Renal pelvis (tissue), 12 donors: Measurements from ENCODE around the gene METTL2A. TPM values are rescaled to one million over a fixed set of nuclear protein-coding genes. Genes with fewer than 3 reads are reported as not detected.
"Not testable (repeated sequence)": the region's sequence is repeated elsewhere in the genome, so short reads cannot be mapped to it uniquely, and the experiment has no call there.

Experiments used
- DNase-seq: peaks from one replicate; pipeline ENCODE4 v3.0.0-alpha.2; 2013
- long read RNA-seq, 16 experiments: transcript quantifications; one replicate each; lab custom pipeline, GENCODE V29; 2026
- polyA plus RNA-seq, 3 donors: library from polyadenylated mRNA; unstranded; fragments of 120-200 nt; gene quantifications; one replicate each; pipeline ENCODE4 v1.2.1, GENCODE V29; 2013; ENCODE audit not compliant: insufficient read length in 3 of 3

METTL2A gene, protein sequence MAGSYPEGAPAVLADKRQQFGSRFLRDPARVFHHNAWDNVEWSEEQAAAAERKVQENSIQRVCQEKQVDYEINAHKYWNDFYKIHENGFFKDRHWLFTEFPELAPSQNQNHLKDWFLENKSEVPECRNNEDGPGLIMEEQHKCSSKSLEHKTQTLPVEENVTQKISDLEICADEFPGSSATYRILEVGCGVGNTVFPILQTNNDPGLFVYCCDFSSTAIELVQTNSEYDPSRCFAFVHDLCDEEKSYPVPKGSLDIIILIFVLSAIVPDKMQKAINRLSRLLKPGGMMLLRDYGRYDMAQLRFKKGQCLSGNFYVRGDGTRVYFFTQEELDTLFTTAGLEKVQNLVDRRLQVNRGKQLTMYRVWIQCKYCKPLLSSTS
- polyA plus RNA-seq = 10 to 100 TPM; 19.5 to 26.9 (median 21.3) TPM
- long read RNA-seq, donor 1, transcript METTL2A-201 (9 exons, 2,537 nt) = major isoform, 8 of 11 reads
- long read RNA-seq, donor 1, partial matches to known transcripts = 0 of 11 reads
- long read RNA-seq, donor 1, other reads (novel, unspliced or antisense) = 0 of 11 reads
- long read RNA-seq, donor 2, partial matches to known transcripts = 0 of 2 reads
- long read RNA-seq, donor 2, other reads (novel, unspliced or antisense) = 0 of 2 reads
- long read RNA-seq, donor 3, transcript METTL2A-201 (9 exons, 2,537 nt) = major isoform, 6 of 6 reads
- long read RNA-seq, donor 3, partial matches to known transcripts = 0 of 6 reads
- long read RNA-seq, donor 3, other reads (novel, unspliced or antisense) = 0 of 6 reads
- long read RNA-seq, donor 4, transcript METTL2A-202 (8 exons, 1,556 nt) = major isoform, 6 of 9 reads
- long read RNA-seq, donor 4, partial matches to known transcripts = 0 of 9 reads
- long read RNA-seq, donor 4, other reads (novel, unspliced or antisense) = 0 of 9 reads
- long read RNA-seq, donor 5, partial matches to known transcripts = 0 of 3 reads
- long read RNA-seq, donor 5, other reads (novel, unspliced or antisense) = 0 of 3 reads
- long read RNA-seq, donor 6, partial matches to known transcripts = 0 of 8 reads
- long read RNA-seq, donor 6, other reads (novel, unspliced or antisense) = 0 of 8 reads
- long read RNA-seq, donor 7, transcript METTL2A-201 (9 exons, 2,537 nt) = major isoform, 5 of 10 reads
- long read RNA-seq, donor 7, transcript METTL2A-202 (8 exons, 1,556 nt) = major isoform, 5 of 10 reads
- long read RNA-seq, donor 7, partial matches to known transcripts = 0 of 10 reads
- long read RNA-seq, donor 7, other reads (novel, unspliced or antisense) = 0 of 10 reads
- long read RNA-seq, donor 8, partial matches to known transcripts = 0 of 5 reads
- long read RNA-seq, donor 8, other reads (novel, unspliced or antisense) = 0 of 5 reads
- long read RNA-seq, donor 9, transcript METTL2A-201 (9 exons, 2,537 nt) = major isoform, 8 of 11 reads
- long read RNA-seq, donor 9, partial matches to known transcripts = 0 of 11 reads
- long read RNA-seq, donor 9, other reads (novel, unspliced or antisense) = 0 of 11 reads
- long read RNA-seq, donor 10, transcript METTL2A-201 (9 exons, 2,537 nt) = major isoform, 5 of 7 reads
- long read RNA-seq, donor 10, partial matches to known transcripts = 0 of 7 reads
- long read RNA-seq, donor 10, other reads (novel, unspliced or antisense) = 0 of 7 reads
- long read RNA-seq, donor 11, transcript METTL2A-201 (9 exons, 2,537 nt) = major isoform, 6 of 6 reads
- long read RNA-seq, donor 11, partial matches to known transcripts = 0 of 6 reads
- long read RNA-seq, donor 11, other reads (novel, unspliced or antisense) = 0 of 6 reads
- long read RNA-seq, donor 12, transcript METTL2A-201 (9 exons, 2,537 nt) = major isoform, 8 of 11 reads
- long read RNA-seq, donor 12, partial matches to known transcripts = 0 of 11 reads
- long read RNA-seq, donor 12, other reads (novel, unspliced or antisense) = 0 of 11 reads
- long read RNA-seq, donor 13 = 0 reads
- long read RNA-seq, donor 14 = 0 reads
- long read RNA-seq, donor 15 = 0 reads
- long read RNA-seq, donor 16, partial matches to known transcripts = 0 of 4 reads
- long read RNA-seq, donor 16, other reads (novel, unspliced or antisense) = 0 of 4 reads

- peak; percentile 84 for DNase-seq
These were observed at the start of gene METTL2A for GRCh38 chr17:62423647-62424461. Gene METTL2A, plus strand, starts transcription at chr17:62423897. Its CDS starts 6 bp downstream, at chr17:62423903.

GRCh38 chr17:62380253-62380652 is 43.4 kb upstream of the METTL2A start, which contains the start of gene EFCAB3:
Gene EFCAB3, plus strand, starts transcription at chr17:62380553. Its CDS starts 2,427 bp downstream, at chr17:62382980.
- no peak for DNase-seq

- no peak for DNase-seq
These were observed 42.1 kb upstream of the METTL2A start for GRCh38 chr17:62381561-62381960.

- DNase-seq = no peak
These were observed 34.8 kb upstream of the METTL2A start for GRCh38 chr17:62388856-62389255.

- DNase-seq = no peak
These were observed 30.8 kb upstream of the METTL2A start for GRCh38 chr17:62392908-62393307.

DNA sequence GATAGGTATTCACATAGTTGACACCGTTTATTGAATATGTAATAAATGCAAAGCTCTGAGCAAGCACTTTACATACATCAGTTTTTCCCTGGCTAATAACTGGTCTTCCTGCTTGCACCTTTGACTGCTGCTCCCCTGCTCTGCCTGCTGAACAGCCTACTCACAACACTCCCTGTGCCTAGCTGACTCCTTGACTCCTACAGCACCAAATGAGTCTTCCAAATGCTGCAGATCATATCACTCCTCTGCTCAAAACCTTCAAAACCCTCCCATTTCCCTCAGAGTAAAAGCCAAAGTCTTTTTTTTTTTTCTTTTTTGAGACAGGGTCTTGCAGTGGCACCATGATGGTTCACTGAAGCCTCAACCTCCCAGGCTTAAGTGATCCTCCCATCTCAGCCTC is 24.8 kb upstream of the METTL2A start:
- no peak for DNase-seq

DNA sequence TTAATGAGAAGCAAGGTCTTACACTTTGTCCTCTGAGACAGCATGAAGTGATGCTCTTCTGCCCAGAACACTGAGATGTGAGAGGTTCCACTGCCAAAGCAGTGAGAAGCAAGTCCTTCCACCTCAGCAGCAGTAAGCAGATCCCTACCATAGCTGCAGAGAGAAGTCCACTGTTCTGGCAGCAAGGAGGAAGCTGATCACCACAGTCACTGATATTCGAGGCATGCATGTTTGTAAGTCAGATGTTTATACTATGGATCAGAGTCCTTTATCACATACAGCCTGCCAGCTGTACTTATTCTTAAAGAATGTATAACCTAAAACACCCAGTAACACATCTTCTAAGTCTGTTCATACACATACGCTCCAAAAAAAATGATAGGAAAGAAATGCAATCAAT is 18.2 kb upstream of the METTL2A start:
- no peak for DNase-seq

- not testable (repeated sequence) for DNase-seq
These were observed 10.6 kb upstream of the METTL2A start for GRCh38 chr17:62413090-62413489.

DNA sequence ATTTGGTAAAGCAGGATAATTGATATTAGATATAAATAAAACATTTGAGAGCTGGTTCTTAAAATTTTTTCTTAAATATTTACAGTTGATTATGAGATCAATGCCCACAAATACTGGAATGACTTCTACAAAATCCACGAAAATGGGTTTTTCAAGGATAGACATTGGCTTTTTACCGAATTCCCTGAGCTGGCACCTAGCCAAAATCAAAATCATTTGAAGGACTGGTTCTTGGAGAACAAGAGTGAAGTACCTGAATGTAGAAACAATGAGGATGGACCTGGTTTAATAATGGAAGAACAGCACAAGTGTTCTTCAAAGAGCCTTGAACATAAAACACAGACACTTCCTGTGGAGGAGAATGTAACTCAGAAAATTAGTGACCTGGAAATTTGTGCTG is 2.5 kb downstream of the METTL2A start:
- not testable (repeated sequence) for DNase-seq

- not testable (repeated sequence) for DNase-seq
These were observed 11.6 kb downstream of the METTL2A start for GRCh38 chr17:62435251-62435650.

GRCh38 chr17:62441181-62441580 is 17.5 kb downstream of the METTL2A start:
- not testable (repeated sequence) for DNase-seq

DNA sequence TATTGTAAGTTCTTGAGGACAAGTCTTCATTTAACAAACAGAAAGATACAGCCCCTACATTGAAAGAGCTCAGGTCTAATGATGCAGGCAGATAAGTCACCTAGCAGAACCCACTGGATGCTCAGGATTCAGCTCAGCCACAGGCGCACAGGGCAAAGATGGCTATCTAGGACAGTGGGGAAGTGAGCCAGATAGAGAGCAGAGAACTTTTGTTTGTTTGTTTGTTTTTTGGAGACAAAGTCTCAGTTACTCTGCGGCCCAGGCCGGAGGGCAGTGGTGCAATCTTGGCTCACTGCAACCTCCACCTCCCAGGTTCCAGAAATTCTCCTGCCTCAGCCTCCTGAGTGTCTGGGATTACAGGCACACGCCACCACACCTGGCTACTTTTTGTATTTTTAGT is 20.4 kb downstream of the METTL2A start:
- no peak for DNase-seq

DNA sequence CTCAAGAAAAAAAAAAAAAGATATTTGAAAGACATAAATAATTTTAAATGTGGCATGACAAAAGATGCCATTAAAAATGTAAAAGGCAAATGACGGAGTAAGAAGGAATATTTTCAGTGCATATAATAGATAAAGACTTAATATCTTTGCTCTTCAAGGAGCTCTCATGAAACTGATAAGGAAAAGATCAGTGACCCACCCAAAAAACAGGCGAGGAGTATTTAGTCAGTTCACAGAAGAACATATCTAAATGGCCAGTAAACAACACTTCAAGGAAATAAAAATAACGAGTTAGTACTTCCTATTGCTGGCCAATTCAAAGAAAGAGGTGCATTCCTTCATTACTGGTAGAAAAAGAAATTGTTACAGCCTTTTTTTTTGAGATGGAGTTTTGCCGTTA is 22.1 kb downstream of the METTL2A start:
- not testable (repeated sequence) for DNase-seq

GRCh38 chr17:62452195-62452594 is 28.5 kb downstream of the METTL2A start:
- DNase-seq = not testable (repeated sequence)

- not testable (repeated sequence) for DNase-seq
These were observed 29.3 kb downstream of the METTL2A start for GRCh38 chr17:62453041-62453440.

DNA sequence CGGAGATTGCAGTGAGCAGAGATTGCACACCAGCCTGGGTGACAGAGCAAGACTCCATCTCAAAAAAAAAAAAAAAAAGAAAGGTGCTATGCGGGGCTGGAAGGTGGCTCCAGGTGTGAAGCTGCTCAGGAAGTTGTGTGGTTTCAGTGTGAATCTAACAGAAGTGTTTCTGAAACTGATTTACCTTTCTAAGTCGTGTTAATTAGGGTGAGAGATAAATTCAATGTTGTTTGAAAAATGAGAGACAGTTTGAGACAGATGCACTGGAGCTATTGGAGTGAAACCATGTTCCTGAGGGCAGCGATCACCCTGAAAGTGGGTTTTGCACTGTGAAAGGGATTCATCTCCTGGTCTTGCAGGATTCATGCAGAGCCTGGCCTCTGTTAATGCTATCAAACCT is 30.0 kb downstream of the METTL2A start:
- not testable (repeated sequence) for DNase-seq

DNA sequence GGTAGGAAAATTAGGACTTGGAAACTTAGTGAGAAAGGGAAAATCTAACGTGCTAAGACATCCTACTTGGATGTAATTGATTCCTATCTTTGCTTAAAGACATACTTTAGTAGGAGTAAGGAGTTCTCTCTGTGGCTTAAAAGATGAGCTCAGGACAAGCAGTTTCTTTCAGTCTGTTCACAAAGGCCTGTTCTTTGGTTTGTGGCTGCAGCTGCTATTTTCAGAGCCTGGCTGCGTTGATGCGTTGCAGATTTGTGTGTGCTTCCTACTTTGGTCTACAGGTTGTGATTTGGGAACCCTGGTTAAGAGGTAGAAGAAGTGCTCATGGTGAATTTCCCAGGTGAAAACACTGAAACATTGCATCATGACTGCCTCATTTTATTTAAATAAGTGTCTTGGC is 30.4 kb downstream of the METTL2A start:
- DNase-seq = not testable (repeated sequence)

DNA sequence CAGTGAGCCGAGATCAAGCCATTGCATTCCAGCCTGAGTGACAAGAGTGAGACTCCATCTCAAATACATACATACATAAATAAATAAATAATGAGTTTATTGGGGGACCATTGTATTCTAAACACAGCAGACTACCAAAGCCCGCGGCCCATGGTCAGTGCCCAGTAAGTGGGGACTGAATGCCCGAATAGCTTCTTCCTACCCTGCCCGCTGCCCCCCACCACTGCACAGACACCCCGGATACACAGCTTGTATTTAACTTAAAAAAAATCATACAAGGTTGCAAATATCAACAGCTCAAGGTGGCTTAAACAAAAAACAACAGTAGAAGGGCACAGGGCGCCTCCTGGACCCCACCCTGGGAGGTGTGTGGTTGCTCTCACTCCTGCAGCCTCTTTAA is 32.3 kb downstream of the METTL2A start:
- no peak for DNase-seq

- not testable (repeated sequence) for DNase-seq
These were observed 34.8 kb downstream of the METTL2A start for GRCh38 chr17:62458483-62458882.
